Measurements from ENCODE around the gene CAMK2G. TPM values are rescaled to one million over a fixed set of nuclear protein-coding genes. Genes with fewer than 3 reads are reported as not detected.
A peak's percentile ranks its signal among the peaks of the same experiment; 100 is the strongest.
"Not testable (repeated sequence)": the region's sequence is repeated elsewhere in the genome, so short reads cannot be mapped to it uniquely, and the experiment has no call there.

CAMK2G gene
- total RNA-seq, 2 donors from 2014 or later: 78.8 to 149 TPM

DNA sequence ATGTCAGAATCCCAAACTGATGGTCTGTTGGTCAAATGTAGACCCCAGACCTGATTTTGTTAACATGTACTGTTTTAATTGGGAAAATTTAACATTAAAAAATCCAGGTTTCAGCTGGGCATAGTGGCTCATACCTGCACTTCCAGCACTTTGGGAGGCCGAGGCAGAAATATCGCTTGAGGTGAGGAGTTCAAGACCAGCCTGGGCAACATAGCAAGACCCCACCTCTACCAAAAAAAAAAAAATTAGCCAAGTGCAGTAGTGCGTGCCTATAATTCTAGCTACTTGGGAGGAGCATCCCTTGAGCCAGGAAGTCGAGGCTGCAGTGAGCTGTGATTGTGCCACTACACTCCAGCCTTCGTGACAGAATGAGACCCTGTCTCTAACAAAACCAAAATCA, 15.9 kb upstream of the CAMK2G start:
- no peak overlapping the region for H3K4me3 ChIP-seq
- peaks cover 26 to 39% of the 10 kb centered on the region in 2 donors for H3K4me1 ChIP-seq (ENCODE audit: control insufficient read depth in 1 of 2, low read depth in 2 of 2)
- DNase-seq (ENCODE audit: low spot score) (no peak), ATAC-seq (ENCODE audit: insufficient number of reproducible peaks, low FRiP score, low read depth) (no peak)
- peak overlapping the region in 1 of 2 donors; percentile 32 for H3K27ac ChIP-seq
- no peaks in the 10 kb centered on the region for H3K27me3 ChIP-seq (replicated peaks; ENCODE audit: insufficient read depth)
- no peaks in the 10 kb centered on the region for H3K36me3 ChIP-seq
- TF ChIP-seq CTCF (IDR thresholded peaks at IDR 0.05): no peak
- H3K9me3 ChIP-seq: no peaks in the 10 kb centered on the region

GRCh38 chr10:73889416-73889815, 15.1 kb upstream of the CAMK2G start:
- not testable (repeated sequence) for H3K36me3 ChIP-seq; DNase-seq (ENCODE audit: low spot score); H3K4me3 ChIP-seq; H3K9me3 ChIP-seq; H3K27me3 ChIP-seq (replicated peaks; ENCODE audit: insufficient read depth); ATAC-seq (ENCODE audit: insufficient number of reproducible peaks, low FRiP score, low read depth)
- peaks cover 26 to 39% of the 10 kb centered on the region in 2 donors for H3K4me1 ChIP-seq (ENCODE audit: control insufficient read depth in 1 of 2, low read depth in 2 of 2)
- peak overlapping the region; percentile 32 to 90 for H3K27ac ChIP-seq

DNA sequence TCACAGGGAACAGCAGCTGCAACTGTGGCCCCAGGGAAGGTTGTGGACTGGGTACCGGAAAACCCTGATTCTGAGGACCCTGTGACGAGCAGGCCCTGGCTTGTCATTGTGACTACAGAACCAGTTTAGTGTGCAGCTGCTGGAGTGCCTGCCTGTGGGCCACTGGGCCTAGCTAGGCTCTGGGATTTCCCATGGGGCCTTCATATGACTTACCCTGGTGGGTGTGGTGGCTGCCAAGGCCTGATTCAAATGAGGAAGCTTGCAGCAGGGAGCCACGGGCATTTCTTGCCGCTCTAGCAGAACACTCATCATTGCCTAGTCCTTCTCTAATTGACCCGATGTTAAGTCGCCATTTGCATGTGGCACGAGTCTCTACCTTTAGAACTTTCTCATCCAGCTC, 14.7 kb upstream of the CAMK2G start:
- Histone ChIP-seq H3K9me3 (no peaks in the 10 kb centered on the region), H3K4me3 (no peak overlapping the region), H3K27me3 (replicated peaks; ENCODE audit: insufficient read depth) (no peaks in the 10 kb centered on the region), H3K36me3 (no peaks in the 10 kb centered on the region), H3K27ac (peak overlapping the region; percentile 82 to 90), H3K4me1 (ENCODE audit: control insufficient read depth in 1 of 2, low read depth in 2 of 2) (peaks cover 26 to 39% of the 10 kb centered on the region in 2 donors)
- ATAC-seq (ENCODE audit: insufficient number of reproducible peaks, low FRiP score, low read depth): no peak
- DNase-seq (ENCODE audit: low spot score): no peak
- no peak for TF ChIP-seq CTCF (IDR thresholded peaks at IDR 0.05)

- Histone ChIP-seq H3K27ac (peak overlapping the region; percentile 82 to 90), H3K4me3 (no peak overlapping the region), H3K27me3 (replicated peaks; ENCODE audit: insufficient read depth) (no peaks in the 10 kb centered on the region), H3K36me3 (no peaks in the 10 kb centered on the region), H3K9me3 (no peaks in the 10 kb centered on the region), H3K4me1 (ENCODE audit: control insufficient read depth in 1 of 2, low read depth in 2 of 2) (peaks cover 26 to 39% of the 10 kb centered on the region in 2 donors)
- DNase-seq (ENCODE audit: low spot score) (no peak), ATAC-seq (ENCODE audit: insufficient number of reproducible peaks, low FRiP score, low read depth) (no peak)
- TF ChIP-seq CTCF (IDR thresholded peaks at IDR 0.05): no peak
These were observed 14.2 kb upstream of the CAMK2G start for GRCh38 chr10:73888514-73888913.

GRCh38 chr10:73887294-73888039, 13.1 kb upstream of the CAMK2G start:
- DNase-seq (ENCODE audit: low spot score) (peak; percentile 87), ATAC-seq (ENCODE audit: insufficient number of reproducible peaks, low FRiP score, low read depth) (peak; percentile 70)
- TF ChIP-seq CTCF (IDR thresholded peaks at IDR 0.05): no peak
- Histone ChIP-seq H3K4me1 (ENCODE audit: control insufficient read depth in 1 of 2, low read depth in 2 of 2) (peaks cover 26 to 39% of the 10 kb centered on the region in 2 donors), H3K9me3 (no peaks in the 10 kb centered on the region), H3K4me3 (peak overlapping the region; percentile 59), H3K27ac (peak overlapping the region; percentile 82 to 90), H3K27me3 (replicated peaks; ENCODE audit: insufficient read depth) (no peaks in the 10 kb centered on the region), H3K36me3 (no peaks in the 10 kb centered on the region)
